GM19467 (cell line): ENCODE data around the gene CELF2.

Experiments used
- ATAC-seq: cut with Tn5 transposase; IDR thresholded peaks from one replicate; pipeline ENCODE4 v1.9.1; 2021; ENCODE audit warnings: mild to moderate bottlenecking, moderate library complexity; ENCODE audit not compliant: unreplicated experiment

Gene CELF2

GRCh38 chr10:11020548-11020942, 2.9 kb downstream of the CELF2 start:
- ATAC-seq: no peak

GRCh38 chr10:11022213-11022612, 4.5 kb downstream of the CELF2 start:
- ATAC-seq: no peak

- no peak for ATAC-seq
Observed at GRCh38 chr10:11023009-11023953, 5.6 kb downstream of the CELF2 start.

- no peak for ATAC-seq
Observed at GRCh38 chr10:11024596-11024995, 6.9 kb downstream of the CELF2 start.

- ATAC-seq: no peak
Observed at GRCh38 chr10:11025978-11026377, 8.3 kb downstream of the CELF2 start.

- ATAC-seq: no peak
Observed at GRCh38 chr10:11026773-11027172, 9.1 kb downstream of the CELF2 start.

- ATAC-seq: no peak
Observed at GRCh38 chr10:11034762-11035161, 17.1 kb downstream of the CELF2 start.

GRCh38 chr10:11035301-11035991, 17.8 kb downstream of the CELF2 start:
- ATAC-seq: no peak

- ATAC-seq: no peak
Observed at GRCh38 chr10:11036424-11037011, 18.8 kb downstream of the CELF2 start.

- no peak for ATAC-seq
Observed at GRCh38 chr10:11037991-11038390, 20.3 kb downstream of the CELF2 start.

- ATAC-seq: no peak
Observed at GRCh38 chr10:11042357-11042756, 24.7 kb downstream of the CELF2 start.

GRCh38 chr10:11043039-11043438, 25.4 kb downstream of the CELF2 start:
- no peak for ATAC-seq

GRCh38 chr10:11043446-11044127, 25.9 kb downstream of the CELF2 start:
- no peak for ATAC-seq

- ATAC-seq: no peak
Observed at GRCh38 chr10:11045487-11045886, 27.8 kb downstream of the CELF2 start.

GRCh38 chr10:11045995-11046775, 28.5 kb downstream of the CELF2 start:
- no peak for ATAC-seq

GRCh38 chr10:11046776-11047160, 29.1 kb downstream of the CELF2 start:
- no peak for ATAC-seq

GRCh38 chr10:11048707-11049278, 31.1 kb downstream of the CELF2 start:
- no peak for ATAC-seq

- ATAC-seq: no peak
Observed at GRCh38 chr10:11049806-11050205, 32.1 kb downstream of the CELF2 start.

GRCh38 chr10:11050301-11051287, 32.9 kb downstream of the CELF2 start:
- no peak for ATAC-seq
